ENCODE results near the gene TAMALIN.
"Not testable (repeated sequence)": the region's sequence is repeated elsewhere in the genome, so short reads cannot be mapped to it uniquely, and the experiment has no call there.

Gene TAMALIN

DNA sequence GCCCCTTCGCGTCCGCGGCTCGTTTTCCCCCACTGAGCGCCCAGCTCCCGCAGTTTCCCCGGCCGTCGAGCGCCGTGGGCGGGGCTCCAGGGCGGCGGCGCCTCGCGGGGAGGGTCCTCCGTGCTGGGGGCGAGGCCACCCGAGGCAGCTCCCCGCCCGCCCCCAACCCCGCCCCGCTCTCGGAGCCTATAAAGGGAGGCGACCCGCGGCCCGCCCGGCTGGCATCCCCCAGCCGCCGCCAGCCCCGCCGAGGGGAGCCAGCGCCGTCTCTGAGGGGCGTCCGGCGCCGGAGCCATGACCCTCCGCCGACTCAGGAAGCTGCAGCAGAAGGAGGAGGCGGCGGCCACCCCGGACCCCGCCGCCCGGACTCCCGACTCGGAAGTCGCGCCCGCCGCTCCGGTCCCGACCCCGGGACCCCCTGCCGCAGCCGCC is at the start of gene TAMALIN:
TAMALIN (plus strand) TSS at position 221 of the 432 bp plus-strand sequence; CDS start at position 295, 74 bp downstream.
- no peak for DNase-seq

DNA sequence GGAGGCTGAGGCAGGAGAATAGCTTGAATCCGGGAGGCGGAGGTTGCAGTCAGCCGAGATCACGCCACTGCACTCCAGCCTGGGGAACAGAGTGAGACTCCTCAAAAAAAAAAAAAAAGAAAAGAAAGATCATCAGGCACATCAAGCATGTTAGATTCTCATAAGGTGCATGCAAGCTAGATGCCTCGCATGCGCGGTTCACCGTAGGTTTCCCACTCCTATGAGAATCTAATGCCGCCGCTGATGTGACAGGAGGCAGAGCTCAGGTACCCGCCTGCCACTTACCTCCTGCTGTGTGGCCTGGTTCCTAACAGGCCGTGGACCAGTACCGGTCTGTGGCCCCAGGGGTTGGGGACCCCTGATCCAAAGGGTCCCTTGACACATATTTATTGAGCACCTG is 48.2 kb upstream of the TAMALIN start:
- DNase-seq: no peak

DNA sequence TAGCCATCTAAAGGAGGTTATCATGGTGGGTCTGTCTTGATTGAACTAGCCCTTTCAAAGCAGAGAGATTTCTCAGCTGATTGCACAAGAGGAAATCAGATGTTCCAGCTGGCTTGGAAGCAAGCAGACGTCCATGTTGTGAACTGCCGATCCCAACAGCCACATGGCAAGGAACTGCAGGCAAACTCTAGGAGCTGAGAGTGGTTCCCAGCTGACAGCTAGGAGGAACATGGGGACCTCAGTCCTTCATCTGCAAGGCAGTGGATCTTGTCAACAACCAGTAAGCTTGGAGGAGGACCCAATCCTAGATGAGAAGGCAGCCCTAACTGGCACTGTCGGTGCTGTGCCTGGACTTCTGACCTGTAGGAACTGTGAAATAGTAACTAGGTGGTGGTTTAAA is 47.5 kb upstream of the TAMALIN start:
- DNase-seq: no peak

DNA sequence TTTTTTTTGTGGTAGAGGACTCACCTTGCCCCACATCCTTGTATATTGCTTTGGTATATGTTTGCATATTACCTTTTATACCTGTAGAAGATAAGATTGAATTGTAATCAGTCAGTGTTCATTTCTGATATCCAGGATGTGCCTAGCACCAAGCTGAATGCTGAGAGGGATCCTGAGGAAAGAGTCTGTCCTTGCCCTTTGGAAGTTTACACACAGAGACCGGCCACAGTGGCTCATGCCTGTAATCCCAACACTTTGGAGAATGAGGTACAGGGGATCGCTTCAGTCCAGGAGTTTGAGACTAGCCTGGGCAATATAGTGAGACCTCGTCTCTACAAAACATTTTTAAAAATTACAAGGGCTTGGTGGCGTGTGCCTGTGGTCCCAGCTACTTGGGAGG is 46.8 kb upstream of the TAMALIN start:
- DNase-seq: no peak

DNA sequence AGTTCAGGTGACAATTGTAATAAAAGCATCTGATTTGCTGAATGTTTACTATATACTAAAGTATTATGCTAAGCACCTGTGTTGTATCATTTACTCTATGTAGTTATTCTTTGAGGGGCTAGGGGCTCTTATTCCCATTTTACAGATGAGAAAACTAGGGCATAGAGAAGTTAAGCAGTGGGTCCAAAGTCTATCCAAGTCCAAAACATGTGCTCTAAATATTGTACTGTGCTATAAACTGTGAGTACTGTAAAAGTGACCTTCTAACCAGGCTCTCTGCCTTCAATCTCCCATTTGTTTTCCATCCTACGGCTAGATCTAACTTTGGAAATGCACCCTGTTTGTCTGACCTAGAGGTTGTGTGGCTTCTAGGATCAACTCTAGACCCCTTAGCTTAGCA is 46.3 kb upstream of the TAMALIN start:
- DNase-seq: no peak

DNA sequence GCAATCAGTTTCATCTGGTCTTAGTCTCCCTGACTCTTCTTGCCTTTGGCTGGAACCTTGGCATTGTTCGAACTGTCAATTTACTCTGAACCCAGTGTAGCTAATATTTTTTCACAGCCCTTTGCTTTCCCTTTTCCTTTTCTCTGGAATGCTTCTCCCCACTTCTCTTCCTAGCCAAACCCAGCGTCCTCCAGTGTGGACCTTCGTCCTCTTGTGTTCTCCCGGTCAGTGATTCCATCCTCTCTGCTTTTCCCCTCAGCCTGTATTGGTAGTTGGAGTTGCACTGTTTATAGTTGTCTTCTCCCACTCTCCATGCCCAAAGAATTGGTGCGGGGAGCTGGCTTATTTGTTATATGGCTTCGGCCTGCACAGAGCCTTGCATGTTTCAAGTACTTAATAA is 45.9 kb upstream of the TAMALIN start:
- no peak for DNase-seq

DNA sequence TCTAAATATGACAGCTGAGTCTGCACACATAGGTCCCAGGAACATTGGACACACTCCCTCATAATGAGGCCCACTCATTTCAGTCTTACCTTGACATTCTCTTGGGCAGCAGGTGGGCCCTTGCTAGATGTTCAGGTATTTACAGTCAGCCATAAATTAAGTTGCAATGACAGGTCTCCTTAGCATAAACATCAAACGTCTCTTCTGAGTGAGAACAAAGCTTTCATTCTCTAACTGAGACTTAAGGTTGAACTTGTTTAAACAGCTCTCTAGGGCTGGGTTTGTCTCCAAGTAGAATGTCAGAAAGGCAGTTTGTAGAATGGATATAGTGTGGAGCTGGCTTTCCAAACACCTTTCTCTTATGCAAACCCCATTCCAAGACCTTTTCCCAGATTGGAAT is 44.9 kb upstream of the TAMALIN start:
- DNase-seq: no peak

DNA sequence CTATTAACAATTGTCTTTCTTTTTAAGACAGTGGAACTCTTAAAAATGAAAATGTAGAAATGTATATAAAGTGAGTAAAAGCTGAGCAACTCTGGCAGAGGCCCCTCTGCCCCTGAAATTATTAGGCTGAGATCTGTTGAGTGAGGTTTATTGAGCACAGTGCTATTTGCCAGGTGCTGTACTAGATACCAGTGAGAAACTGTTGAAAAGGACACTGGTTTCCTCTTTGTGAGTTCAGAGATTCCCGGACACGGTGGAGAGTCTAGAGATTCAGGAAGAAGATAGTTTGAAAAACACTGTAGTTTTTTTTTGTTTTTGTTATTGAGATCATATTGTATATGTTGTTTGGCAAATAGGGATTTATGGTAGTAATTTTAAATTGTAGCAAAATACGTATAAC is 44.0 kb upstream of the TAMALIN start:
- DNase-seq: no peak

DNA sequence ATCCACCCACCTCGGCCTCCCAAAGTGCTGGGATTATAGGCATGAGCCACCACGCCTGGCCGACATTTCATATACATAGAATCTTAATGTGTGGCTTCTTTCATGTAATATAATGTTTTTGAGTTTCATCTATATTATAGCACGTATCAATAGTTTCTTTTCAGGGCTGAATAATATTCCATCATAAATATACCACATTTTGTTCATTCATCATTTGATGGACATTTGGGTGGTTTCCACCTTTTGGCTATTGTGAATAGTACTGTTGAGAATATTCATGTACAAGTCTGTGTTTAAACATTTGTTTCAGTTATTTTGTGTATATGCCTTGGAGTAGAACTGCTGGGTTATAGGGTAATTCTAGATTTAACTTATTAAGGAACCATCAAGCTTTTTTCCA is 43.3 kb upstream of the TAMALIN start:
- DNase-seq: no peak

DNA sequence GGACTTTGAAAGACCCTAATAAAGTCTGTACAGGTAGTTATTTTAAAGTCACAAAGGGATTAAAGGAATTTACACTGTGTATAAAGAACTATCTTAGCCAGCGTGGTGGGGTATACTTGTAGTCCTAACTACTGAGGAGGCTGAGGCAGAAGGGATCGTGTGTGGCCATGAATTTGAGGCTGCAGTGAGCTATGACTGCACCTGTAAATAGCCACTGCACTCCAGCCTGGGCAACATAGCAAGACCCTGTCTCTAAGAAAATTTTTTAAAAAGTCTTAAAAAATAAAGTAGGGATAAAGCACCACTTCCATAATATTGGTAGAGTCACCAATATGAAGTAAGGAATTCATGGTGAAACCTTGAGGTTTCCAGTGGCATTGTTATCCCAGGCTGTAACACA is 37.1 kb upstream of the TAMALIN start:
- DNase-seq: no peak

DNA sequence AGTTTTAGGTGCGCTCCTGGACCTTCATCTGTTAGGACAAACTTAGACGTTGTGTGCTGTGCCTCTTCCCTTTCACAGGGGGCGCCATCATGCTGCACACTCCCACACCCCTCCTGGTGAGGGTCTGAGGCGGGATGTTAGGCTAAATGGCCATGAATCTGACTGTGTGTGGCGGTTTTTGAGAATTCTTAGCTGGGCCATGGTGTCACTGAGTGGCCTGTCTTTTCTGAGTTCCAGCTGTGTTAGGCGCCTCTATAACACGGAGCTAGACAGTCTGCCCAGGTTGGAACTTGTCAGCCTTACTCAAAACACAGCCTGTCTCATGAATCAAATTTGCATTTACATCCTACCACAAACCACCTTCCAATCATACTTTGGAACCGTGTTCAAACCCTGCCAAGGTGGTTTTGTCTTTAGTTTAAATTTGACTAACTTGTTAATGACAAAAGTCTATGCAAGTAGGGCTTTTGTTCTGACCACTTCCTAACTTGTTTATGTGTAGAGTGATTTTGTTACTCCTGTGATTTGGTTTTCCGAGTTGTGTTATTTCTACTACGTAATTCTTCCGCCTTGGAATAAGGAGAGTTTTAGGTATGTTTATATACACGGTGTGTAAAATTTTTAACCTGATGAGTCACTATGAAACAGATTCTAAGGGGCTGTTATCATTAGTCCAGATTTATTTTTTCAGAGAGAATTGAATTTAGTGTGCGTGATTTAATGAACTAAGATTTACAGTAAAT is 35.7 kb upstream of the TAMALIN start:
- no peak for DNase-seq

DNA sequence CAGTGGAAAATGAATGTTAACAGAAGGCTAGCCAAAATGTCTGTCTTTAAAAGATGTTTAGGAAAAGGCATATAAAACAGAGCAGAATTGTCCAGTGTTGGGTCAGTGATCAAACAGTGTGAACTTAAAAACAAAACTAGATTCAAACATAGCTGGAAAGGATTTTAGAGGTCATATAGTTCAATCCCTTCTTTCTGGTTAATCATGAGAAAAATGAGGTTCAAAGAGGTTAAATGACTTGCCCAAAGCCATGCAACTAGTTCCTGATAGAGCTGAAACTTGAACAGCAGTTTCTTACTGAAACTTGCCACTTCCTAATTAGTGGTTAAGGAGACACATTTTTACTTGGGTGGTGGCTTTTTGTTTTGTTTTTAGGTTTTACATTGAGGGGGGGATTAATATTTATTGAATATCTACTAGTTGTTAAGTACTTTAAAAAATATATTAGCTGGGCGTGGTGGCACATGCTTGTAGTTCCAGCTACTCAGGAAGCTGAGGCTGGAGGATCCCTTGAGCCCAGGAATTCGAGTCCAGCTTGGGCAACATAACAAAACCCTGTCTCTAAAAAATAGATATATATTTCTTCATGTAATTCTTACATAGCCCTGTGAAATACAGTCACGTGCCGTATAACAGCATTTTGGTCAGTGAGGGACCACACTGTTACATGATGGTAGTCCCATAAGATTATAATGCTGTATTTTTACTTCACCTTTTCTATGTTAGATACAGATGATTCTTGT is 34.9 kb upstream of the TAMALIN start:
- DNase-seq: no peak

DNA sequence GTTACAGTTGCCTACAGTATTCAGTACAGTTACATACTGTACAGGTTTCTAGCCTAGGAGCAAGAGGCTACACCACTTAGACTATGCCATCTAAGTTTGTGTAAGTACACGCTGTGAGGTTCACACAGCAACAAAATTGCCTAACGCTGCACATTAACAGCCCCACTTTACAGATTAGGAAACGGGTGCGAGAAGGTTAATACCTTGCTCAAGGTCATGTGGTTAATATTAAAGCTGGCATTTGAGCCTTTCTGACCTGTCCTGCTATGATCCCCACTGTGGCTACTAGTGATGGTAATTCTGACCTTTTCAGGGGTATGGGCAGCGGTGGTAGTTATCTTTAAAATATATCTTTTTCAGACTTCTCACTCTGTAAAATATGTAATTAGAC is 34.3 kb upstream of the TAMALIN start:
- DNase-seq: no peak

DNA sequence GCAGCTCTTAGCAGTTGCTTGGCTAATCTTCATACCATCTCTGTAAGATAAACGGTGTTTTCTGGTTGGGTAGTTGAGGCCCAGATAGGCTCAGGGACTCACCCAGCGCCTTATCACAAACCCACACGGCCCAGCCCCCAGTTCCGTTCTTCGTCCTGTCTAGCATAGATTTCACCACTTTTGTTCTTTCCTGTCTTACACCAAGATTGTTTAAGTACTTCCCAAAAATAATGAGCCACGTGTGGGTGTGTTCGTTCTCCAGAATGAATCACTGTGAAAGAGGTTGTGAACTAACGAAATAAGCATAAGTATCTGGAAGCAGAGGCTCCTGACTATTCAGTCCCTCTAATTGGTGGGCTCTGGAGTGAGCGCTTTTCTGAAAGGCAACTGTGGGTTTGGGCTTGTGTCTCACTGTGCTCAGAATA is 33.9 kb upstream of the TAMALIN start:
- no peak for DNase-seq

DNA sequence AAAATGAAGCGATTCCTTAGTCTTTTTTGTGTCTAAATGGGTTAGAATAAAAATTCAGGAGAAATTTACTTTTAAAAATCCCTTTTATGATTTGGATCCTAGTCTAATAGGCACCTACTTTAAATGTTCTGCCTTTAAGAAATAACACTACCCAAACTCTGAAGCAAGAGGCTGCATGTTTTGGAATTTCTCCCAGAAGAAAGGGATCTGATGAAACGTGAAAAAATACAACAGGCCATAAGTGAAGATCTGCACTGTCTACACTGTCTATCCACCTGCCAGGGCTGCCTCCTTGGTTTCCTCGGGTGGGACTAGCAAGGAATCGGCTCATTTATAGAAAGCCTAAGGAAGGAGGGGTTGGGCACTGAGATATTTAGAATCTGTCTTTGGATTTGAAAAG is 33.2 kb upstream of the TAMALIN start:
- DNase-seq: no peak

DNA sequence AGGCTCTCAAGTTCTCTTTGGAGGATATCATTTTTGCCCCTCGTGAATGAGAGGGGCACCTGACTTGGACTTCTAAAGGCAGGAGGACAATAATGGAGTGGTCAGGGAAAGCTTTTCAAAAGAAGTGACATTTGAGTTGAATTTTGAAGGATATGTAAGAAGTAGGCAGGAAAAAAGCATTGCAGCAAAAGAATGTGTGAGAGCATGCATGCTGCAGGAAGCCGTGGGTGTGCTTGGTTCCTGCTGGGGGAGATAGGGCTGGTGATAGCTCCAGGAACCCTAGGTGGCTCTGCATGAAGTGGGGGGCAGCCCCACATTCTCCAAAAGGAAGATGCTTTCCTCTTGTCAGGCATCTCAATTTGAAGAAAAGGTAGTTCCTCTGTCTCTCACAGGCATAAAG is 32.1 kb upstream of the TAMALIN start:
- DNase-seq: no peak

DNA sequence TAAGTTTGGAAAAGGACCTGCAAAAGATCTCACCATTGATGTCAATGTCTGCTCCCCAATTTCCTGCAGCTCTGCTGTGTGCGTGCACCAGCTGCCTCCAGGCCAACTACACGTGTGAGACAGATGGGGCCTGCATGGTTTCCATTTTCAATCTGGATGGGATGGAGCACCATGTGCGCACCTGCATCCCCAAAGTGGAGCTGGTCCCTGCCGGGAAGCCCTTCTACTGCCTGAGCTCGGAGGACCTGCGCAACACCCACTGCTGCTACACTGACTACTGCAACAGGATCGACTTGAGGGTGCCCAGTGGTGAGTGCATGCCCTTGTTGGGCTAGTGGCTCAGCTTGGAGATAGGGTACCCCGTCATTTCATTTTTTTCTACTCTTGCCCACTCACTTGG is 31.6 kb upstream of the TAMALIN start:
- DNase-seq: no peak

DNA sequence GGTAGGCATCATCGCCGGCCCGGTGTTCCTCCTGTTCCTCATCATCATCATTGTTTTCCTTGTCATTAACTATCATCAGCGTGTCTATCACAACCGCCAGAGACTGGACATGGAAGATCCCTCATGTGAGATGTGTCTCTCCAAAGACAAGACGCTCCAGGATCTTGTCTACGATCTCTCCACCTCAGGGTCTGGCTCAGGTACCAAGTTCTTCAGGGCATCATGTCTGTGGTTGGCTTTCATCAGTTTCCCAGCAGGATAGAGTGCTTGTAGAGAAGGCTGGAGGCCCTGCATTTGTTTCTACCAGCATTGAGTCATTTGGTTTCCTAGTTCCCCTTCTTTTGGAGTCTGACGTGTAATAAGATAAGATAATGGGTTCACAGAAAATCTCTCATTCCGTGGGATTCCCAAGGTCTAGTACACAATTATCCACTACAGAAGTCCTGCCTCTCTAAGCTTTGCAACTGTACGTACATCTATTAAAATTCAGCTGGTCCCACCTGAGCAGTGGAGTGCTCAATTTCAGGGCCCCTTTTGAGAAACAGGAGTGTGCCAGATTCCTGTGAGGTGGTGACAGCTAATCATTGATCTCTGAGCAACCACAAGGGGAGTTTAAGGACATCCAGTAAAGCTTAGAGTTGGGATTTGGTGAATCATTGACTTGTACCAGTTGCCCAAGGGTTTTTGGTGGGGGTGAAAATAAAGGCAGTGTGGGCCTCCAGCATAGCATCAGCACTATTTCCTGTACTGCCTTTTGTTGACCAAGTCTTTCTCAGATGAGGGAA is 30.2 kb upstream of the TAMALIN start:
- DNase-seq: no peak

DNA sequence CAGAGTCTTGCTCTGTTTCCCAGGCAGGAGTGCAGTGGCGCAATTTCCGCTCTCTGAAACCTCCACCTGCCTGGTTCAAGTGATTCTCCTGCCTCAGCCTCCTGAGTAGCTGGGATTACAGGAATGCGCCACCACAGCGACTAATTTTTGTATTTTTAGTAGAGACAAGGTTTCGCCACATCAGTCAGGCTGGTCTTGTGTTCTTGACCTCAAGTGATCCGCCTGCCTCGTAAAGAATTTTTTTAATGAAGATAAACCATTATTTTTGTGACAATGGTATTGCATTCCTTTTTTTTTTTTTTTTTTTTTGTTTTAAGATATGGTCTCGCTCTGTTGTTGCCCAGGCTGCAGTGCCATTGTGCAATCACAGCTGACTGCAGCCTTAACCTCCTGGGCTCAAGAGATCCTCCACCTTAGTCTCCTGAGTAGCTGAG is 29.4 kb upstream of the TAMALIN start:
- no peak for DNase-seq

DNA sequence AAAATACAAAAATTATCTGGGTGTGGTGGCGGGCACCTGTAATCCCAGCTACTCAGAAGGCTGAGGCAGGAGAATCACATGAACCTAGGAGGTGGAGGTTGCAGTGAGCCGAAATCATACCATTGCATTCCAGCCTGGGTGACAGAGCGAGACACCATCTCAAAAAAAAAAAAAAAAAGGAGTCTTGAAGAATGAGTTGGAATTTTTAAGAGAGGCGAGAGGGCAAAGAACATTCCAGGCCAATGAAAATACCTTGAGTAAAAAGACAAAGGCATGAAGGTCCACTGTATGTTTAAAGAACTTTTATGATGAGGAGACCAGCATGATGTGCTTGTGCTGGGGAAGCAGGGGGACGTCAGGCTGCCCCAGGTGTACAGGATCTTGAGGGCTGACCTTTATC is 27.4 kb upstream of the TAMALIN start:
- not testable (repeated sequence) for DNase-seq

DNA sequence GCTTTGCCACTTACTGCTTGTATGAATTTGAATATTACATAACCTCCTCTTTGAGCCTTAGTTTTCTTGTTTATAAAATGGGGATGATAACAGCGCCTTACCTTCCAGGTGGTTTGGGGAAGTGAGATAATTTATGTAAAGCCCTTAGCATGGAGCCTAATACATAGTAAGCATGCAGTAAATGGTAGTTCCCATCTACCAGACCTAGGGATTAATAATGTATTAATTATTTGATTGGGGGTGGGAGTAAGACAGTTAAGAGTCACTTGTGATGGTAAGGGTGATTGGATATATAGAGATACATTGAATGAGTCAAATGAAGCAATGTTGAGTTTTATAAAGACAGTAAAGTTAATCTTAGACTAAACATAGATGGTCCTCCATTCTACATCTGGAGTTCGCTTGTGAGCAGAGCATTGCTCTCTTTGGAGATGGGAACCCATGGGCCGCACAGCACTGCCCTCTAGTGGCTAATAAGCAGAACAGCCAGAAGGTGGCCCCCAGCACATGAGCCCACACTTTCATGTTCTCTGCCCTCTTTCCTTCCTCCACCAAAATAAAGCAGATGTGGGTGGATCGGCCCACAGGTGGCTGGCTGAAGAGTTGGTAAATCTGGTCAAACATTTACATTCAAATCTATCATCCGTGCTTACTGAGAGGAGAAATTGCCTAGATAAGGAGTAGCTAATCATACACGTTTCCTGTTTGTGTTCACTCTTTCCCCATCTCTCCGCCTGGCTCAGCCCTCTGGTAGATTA is 26.5 kb upstream of the TAMALIN start:
- DNase-seq: no peak

DNA sequence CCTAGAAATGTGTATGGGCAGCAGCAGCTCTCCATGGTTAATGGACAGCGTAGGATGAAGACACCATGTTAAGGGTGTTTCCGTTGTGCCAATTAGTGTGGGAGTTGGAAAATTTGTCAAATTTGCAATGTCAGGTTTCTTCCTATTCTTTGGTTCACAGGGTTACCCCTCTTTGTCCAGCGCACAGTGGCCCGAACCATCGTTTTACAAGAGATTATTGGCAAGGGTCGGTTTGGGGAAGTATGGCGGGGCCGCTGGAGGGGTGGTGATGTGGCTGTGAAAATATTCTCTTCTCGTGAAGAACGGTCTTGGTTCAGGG is 26.0 kb upstream of the TAMALIN start:
- DNase-seq: no peak

DNA sequence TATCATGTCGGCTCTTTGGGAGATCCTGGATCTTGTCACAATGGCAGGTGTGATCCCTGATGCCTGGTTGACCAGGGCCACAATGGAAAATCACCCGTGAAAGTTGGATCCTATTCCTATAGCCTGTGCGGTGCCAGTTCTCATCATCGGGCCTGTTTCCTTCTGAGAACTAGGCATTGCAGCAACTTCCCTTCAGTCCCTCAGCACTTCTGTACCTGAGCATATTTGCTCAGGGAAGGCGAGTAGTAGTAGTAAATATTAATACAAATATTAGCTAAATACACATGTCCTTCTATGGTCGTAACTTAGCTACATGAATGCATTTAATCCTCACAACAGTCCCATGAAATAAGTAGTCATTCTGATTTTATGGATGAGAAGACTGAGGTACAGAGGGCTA is 22.1 kb upstream of the TAMALIN start:
- DNase-seq: no peak
